H1 (cell line): Measurements from ENCODE around the gene RHBG.

Experiments
- ASH2L ChIP-seq: fragments of 200-600, 300-600 bp; sonication (generic); IDR thresholded peaks from one replicate; pipeline ENCODE4 v1.7.1; 2017; ENCODE audit warnings: low read length
- CHD2 ChIP-seq: IDR thresholded peaks from 2 replicates; pipeline ENCODE4 v1.6.1; 2012; ENCODE audit warnings: low read length, improper control_type of control experiment
- CREB1 ChIP-seq: IDR thresholded peaks from 2 replicates; pipeline ENCODE4 v1.6.1; 2012; ENCODE audit warnings: inconsistent platforms
- CTCF ChIP-seq, 3 experiments: IDR thresholded peaks; 1 replicate in 2 of 3; 2 replicates in 1 of 3; pipeline versions ENCODE4 v1.5.1 to v1.6.1; 2011; ENCODE audit warnings: low read length in 3 of 3, mild to moderate bottlenecking in 3 of 3, inconsistent platforms in 2 of 3, low read depth in 1 of 3, moderate library complexity in 1 of 3; ENCODE audit not compliant: insufficient read depth in 1 of 3; ENCODE audit errors: control extremely low read depth in 1 of 3
- GABPA ChIP-seq: IDR thresholded peaks from 2 replicates; pipeline ENCODE4 v1.6.1; 2011; ENCODE audit warnings: mild to moderate bottlenecking, low read length, moderate library complexity, borderline replicate concordance; ENCODE audit not compliant: insufficient read depth
- GTF2F1 ChIP-seq: IDR thresholded peaks from 2 replicates; pipeline ENCODE4 v1.6.1; 2012; ENCODE audit warnings: low read depth, low read length, improper control_type of control experiment, borderline replicate concordance
- HDAC6 ChIP-seq: IDR thresholded peaks from one replicate; pipeline ENCODE4 v1.7.1; 2012; ENCODE audit warnings: low read depth, mild to moderate bottlenecking, inconsistent platforms, low read length, moderate library complexity
- MAX ChIP-seq: IDR thresholded peaks from 2 replicates; pipeline ENCODE4 v1.6.1; 2012; ENCODE audit warnings: inconsistent platforms
- POLR2A ChIP-seq, 2 experiments: IDR thresholded peaks; 1 replicate in 1 of 2; 2 replicates in 1 of 2; pipeline ENCODE4 v1.6.1; 2011; ENCODE audit warnings: low read depth in 2 of 2, low read length in 2 of 2, mild to moderate bottlenecking in 2 of 2; ENCODE audit errors: control extremely low read depth in 1 of 2
- POLR2AphosphoS5 ChIP-seq: IDR thresholded peaks from 2 replicates; pipeline ENCODE4 v1.6.1; 2011; ENCODE audit warnings: low read depth, low read length
- TEAD4 ChIP-seq: IDR thresholded peaks from 2 replicates; pipeline ENCODE4 v1.6.1; 2012; ENCODE audit warnings: low read depth, low read length, inconsistent platforms, mixed read lengths

- TF ChIP-seq POLR2AphosphoS5 (no peak), CTCF (IDR thresholded peaks at IDR 0.05; ENCODE audit: control extremely low read depth in 1 of 3, insufficient read depth in 1 of 3, low read depth in 1 of 3, low read length in 3 of 3) (no peak), POLR2A (IDR thresholded peaks at IDR 0.05; ENCODE audit: control extremely low read depth in 1 of 2, low read depth in 2 of 2, low read length in 2 of 2) (no peak), GABPA (no peak), TEAD4 (no peak), CREB1 (no peak), GTF2F1 (no peak), MAX (no peak), ASH2L (no peak), CHD2 (no peak), HDAC6 (no peak)
Measured at GRCh38 chr1:156384007-156384406, 15.0 kb downstream of the RHBG start.
